ENCODE data around the gene CA6.
"Not testable (repeated sequence)": the region's sequence is repeated elsewhere in the genome, so short reads cannot be mapped to it uniquely, and the experiment has no call there.

CA6 gene

GRCh38 chr1:8989061-8989460, 43.4 kb downstream of the CA6 start:
- POLR2A ChIA-PET, result interaction anchor here (0.6 to 1.2 kb wide), 2 partner anchors 16 to 80 kb away, joined by 3 read pairs; no protein-coding TSS in a partner anchor
- CTCF ChIA-PET, result interaction anchor here (0.5 to 1.7 kb wide), 5 partner anchors 16 to 637 kb away, joined by 3 to 11 read pairs (median 3); no protein-coding TSS in a partner anchor
- DNase-seq (ENCODE audit: extremely low spot score), result no peak
- TF ChIP-seq CTBP1 (IDR thresholded peaks at IDR 0.05; ENCODE audit: borderline replicate concordance) (no peak), SP1 (IDR thresholded peaks at IDR 0.05) (no peak), FOXM1 (IDR thresholded peaks at IDR 0.05; ENCODE audit: borderline replicate concordance) (no peak), ZNF384 (IDR thresholded peaks at IDR 0.05) (no peak), NFRKB (IDR thresholded peaks at IDR 0.05) (no peak), ELF4 (IDR thresholded peaks at IDR 0.05) (no peak), BHLHE40 (IDR thresholded peaks at IDR 0.05; ENCODE audit: borderline replicate concordance) (no peak), FOXK2 (IDR thresholded peaks at IDR 0.05) (no peak), ARNT (IDR thresholded peaks at IDR 0.05) (no peak)

GRCh38 chr1:8989821-8990220, 44.2 kb downstream of the CA6 start:
- ChIA-PET POLR2A (interaction anchor here (1.2 kb wide), 1 partner anchor 15 kb away, joined by 3 read pairs; no protein-coding TSS in a partner anchor), CTCF (interaction anchor here (0.6 to 1.7 kb wide), 3 partner anchors 15 to 72 kb away, joined by 3 to 11 read pairs (median 5); no protein-coding TSS in a partner anchor)
- no peak for DNase-seq (ENCODE audit: extremely low spot score)
- TF ChIP-seq HDGF (IDR thresholded peaks at IDR 0.05; ENCODE audit: borderline replicate concordance), result no peak
- no peak for TF ChIP-seq CTBP1 (IDR thresholded peaks at IDR 0.05; ENCODE audit: borderline replicate concordance)
- no peak for TF ChIP-seq L3MBTL2 (conservative IDR thresholded peaks at IDR 0.05)
- TF ChIP-seq TARDBP (IDR thresholded peaks at IDR 0.05), result no peak
- TF ChIP-seq FOXM1 (IDR thresholded peaks at IDR 0.05; ENCODE audit: borderline replicate concordance), result no peak
- TF ChIP-seq FOXA1 (IDR thresholded peaks at IDR 0.05), result no peak
- no peak for TF ChIP-seq BHLHE40 (IDR thresholded peaks at IDR 0.05; ENCODE audit: borderline replicate concordance)
- no peak for TF ChIP-seq PKNOX1 (IDR thresholded peaks at IDR 0.05)
- no peak for TF ChIP-seq SP1 (IDR thresholded peaks at IDR 0.05)
- TF ChIP-seq ZNF384 (IDR thresholded peaks at IDR 0.05), result no peak
- TF ChIP-seq ELF4 (IDR thresholded peaks at IDR 0.05), result no peak
- no peak for TF ChIP-seq ARNT (IDR thresholded peaks at IDR 0.05)
- no peak for TF ChIP-seq SUZ12 (IDR thresholded peaks at IDR 0.05)
- no peak for TF ChIP-seq LEF1 (IDR thresholded peaks at IDR 0.05; ENCODE audit: borderline replicate concordance)
- TF ChIP-seq FOXK2 (IDR thresholded peaks at IDR 0.05), result no peak

- ChIA-PET CTCF (interaction anchor here (1.1 kb wide), 1 partner anchor 12 kb away, joined by 3 read pairs; no protein-coding TSS in a partner anchor), POLR2A (no interaction called here)
- TF ChIP-seq FOXA1 (IDR thresholded peaks at IDR 0.05) (no peak), LEF1 (IDR thresholded peaks at IDR 0.05; ENCODE audit: borderline replicate concordance) (no peak), ZNF384 (IDR thresholded peaks at IDR 0.05) (no peak), NFRKB (IDR thresholded peaks at IDR 0.05) (no peak), L3MBTL2 (conservative IDR thresholded peaks at IDR 0.05) (no peak), BHLHE40 (IDR thresholded peaks at IDR 0.05; ENCODE audit: borderline replicate concordance) (no peak), SP1 (IDR thresholded peaks at IDR 0.05) (no peak), PKNOX1 (IDR thresholded peaks at IDR 0.05) (no peak), HDGF (IDR thresholded peaks at IDR 0.05; ENCODE audit: borderline replicate concordance) (no peak), SUZ12 (IDR thresholded peaks at IDR 0.05) (no peak), TARDBP (IDR thresholded peaks at IDR 0.05) (no peak), ARNT (IDR thresholded peaks at IDR 0.05) (no peak), FOXK2 (IDR thresholded peaks at IDR 0.05) (no peak), FOXM1 (IDR thresholded peaks at IDR 0.05; ENCODE audit: borderline replicate concordance) (no peak), ELF4 (IDR thresholded peaks at IDR 0.05) (no peak), CTBP1 (IDR thresholded peaks at IDR 0.05; ENCODE audit: borderline replicate concordance) (no peak)
- no peak for DNase-seq (ENCODE audit: extremely low spot score)
Observed at GRCh38 chr1:8992936-8993687, 47.4 kb downstream of the CA6 start.

GRCh38 chr1:8993962-8994675, 48.5 kb downstream of the CA6 start:
- CTCF ChIA-PET, result interaction anchor here (0.6 to 0.7 kb wide), 2 partner anchors 96 to 202 kb away, joined by 3 to 4 read pairs; no protein-coding TSS in a partner anchor
- POLR2A ChIA-PET; DNase-seq (ENCODE audit: extremely low spot score): not testable (repeated sequence)

- CTCF ChIA-PET, result interaction anchor here (0.5 kb wide), 1 partner anchor 20 kb away, joined by 3 read pairs; no protein-coding TSS in a partner anchor
- POLR2A ChIA-PET; DNase-seq (ENCODE audit: extremely low spot score): not testable (repeated sequence)
Observed at GRCh38 chr1:9001534-9002214, 56.0 kb downstream of the CA6 start.

GRCh38 chr1:9002215-9002560, 56.5 kb downstream of the CA6 start:
- CTCF ChIA-PET; DNase-seq (ENCODE audit: extremely low spot score); POLR2A ChIA-PET: not testable (repeated sequence)
